ENCODE measurements around the gene TIMM10. TPM values are rescaled to one million over a fixed set of nuclear protein-coding genes. Genes with fewer than 3 reads are reported as not detected.

The TIMM10 gene
- total RNA-seq, 1 donor from 2014 or later, result 86.9 TPM

- no peak for TF ChIP-seq CTCF (IDR thresholded peaks at IDR 0.05; ENCODE audit: insufficient read depth, low read length, severe bottlenecking)
- DNase-seq (ENCODE audit: low read depth), result no peak
- no peaks in the 10 kb centered on the region for H3K36me3 ChIP-seq (ENCODE audit: control insufficient read depth, insufficient read depth, low read length)
- peak; percentile 7 for FAIRE-seq
- peaks cover 27% of the 10 kb centered on the region for H3K27me3 ChIP-seq (ENCODE audit: control insufficient read depth, insufficient read depth, low read length)
- H3K4me3 ChIP-seq (ENCODE audit: low read depth, low read length), result no peak overlapping the region
These were observed 51.4 kb downstream of the TIMM10 start for GRCh38 chr11:57479021-57479663.

Other genes starting within 250 kb of the TIMM10 start
- gene TNKS1BP1, start 205.8 kb downstream of the TIMM10 start, total RNA-seq, result 67.9 and 160 TPM in 2 replicates
- 96.6 and 100 TPM in 2 replicates for gene SSRP1, start 194.9 kb downstream of the TIMM10 start, total RNA-seq
- not detected in 2 replicates for gene P2RX3, start 192.4 kb downstream of the TIMM10 start, total RNA-seq
- gene PRG3, start 149.6 kb downstream of the TIMM10 start, total RNA-seq, result not detected in 2 replicates
- gene PRG2, start 140.1 kb downstream of the TIMM10 start, total RNA-seq, result under 0.01 TPM in 1 of 2 replicates, not detected in the other
- gene SLC43A3, start 103.6 kb downstream of the TIMM10 start, total RNA-seq, result 1.8 and 3.2 TPM in 2 replicates
- not detected in 2 replicates for gene RTN4RL2, start 70.2 kb downstream of the TIMM10 start, total RNA-seq
- 1.0 and 1.3 TPM in 2 replicates for gene SLC43A1, start 15.1 kb downstream of the TIMM10 start, total RNA-seq
- gene SMTNL1, start 6.8 kb upstream of the TIMM10 start, total RNA-seq, result not detected in 2 replicates
- gene UBE2L6, start 36.9 kb upstream of the TIMM10 start, total RNA-seq, result 7.4 and 13.6 TPM in 2 replicates
- gene SERPING1, start 66.9 kb upstream of the TIMM10 start, total RNA-seq, result 1.3 and 2.0 TPM in 2 replicates
- gene YPEL4, start 119.2 kb upstream of the TIMM10 start, total RNA-seq, result 0.26 TPM in 1 of 2 replicates, not detected in the other
- 15.7 and 28.2 TPM in 2 replicates for gene CLP1, start 127.0 kb upstream of the TIMM10 start, total RNA-seq
- 30.3 and 43.5 TPM in 2 replicates for gene ZDHHC5, start 137.4 kb upstream of the TIMM10 start, total RNA-seq
- 13.2 and 17.2 TPM in 2 replicates for gene MED19, start 181.5 kb upstream of the TIMM10 start, total RNA-seq
- 70.5 and 71.3 TPM in 2 replicates for gene TMX2, start 181.8 kb upstream of the TIMM10 start, total RNA-seq
- gene SELENOH, start 210.7 kb upstream of the TIMM10 start, total RNA-seq, result 89.4 and 139 TPM in 2 replicates
- gene BTBD18, start 221.1 kb upstream of the TIMM10 start, total RNA-seq, result not detected in 2 replicates
- gene CTNND1, start 231.0 kb upstream of the TIMM10 start, total RNA-seq, result 131 and 227 TPM in 2 replicates